ENCODE data around the gene TGIF1. TPM values are rescaled to one million over a fixed set of nuclear protein-coding genes. Genes with fewer than 3 reads are reported as not detected.

The TGIF1 gene
- total and polyA plus RNA-seq, 9 of the 15 experiments (the other 6 are each of a cell fraction or from before 2014, with no cell fraction given), result 16.1 to 77.7 (median 44.6) TPM

DNA sequence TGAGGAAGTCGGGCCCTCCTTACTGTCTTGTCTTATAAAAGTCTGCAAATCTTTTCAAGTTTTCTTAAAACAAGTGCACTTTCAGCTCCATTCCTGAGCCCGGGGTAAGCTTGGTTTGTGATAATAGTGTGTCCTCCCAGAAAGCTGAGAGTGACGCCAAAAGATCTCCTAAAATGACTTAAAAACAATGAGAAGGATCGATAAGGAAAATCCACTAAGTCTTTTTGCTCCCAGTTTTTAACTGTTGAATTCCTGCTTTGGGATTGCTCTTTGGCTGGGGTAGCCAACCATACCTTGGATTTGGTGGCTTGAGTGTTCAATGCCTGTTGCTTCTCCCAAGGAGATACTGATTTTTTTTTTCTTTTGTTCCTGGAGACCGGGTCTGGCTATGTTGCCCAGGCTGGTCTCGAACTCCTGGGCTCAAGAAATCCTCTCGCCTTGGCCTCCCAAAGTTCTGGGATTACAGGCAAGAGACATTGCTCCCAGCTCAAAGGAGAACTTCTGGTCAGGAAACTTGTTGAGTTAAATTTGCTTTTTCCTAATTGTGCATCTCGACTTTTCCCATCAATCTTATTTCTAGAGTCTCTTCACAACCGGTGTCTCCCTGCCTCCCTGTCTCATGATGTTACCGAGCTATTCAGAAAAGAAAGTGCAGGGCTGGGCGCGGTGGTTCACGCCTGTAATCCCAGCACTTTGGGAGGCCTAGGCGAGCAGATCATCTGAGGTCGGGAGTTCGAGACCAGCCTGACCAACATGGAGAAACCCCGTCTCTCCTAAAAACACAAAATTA, 3.0 kb downstream of the TGIF1 start (continued):
- TF ChIP-seq, protein P1, sequence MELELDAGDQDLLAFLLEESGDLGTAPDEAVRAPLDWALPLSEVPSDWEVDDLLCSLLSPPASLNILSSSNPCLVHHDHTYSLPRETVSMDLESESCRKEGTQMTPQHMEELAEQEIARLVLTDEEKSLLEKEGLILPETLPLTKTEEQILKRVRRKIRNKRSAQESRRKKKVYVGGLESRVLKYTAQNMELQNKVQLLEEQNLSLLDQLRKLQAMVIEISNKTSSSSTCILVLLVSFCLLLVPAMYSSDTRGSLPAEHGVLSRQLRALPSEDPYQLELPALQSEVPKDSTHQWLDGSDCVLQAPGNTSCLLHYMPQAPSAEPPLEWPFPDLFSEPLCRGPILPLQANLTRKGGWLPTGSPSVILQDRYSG (tag; conservative IDR thresholded peaks at IDR 0.05; ENCODE audit: low read depth), result no peak
- TF ChIP-seq, protein P2, sequence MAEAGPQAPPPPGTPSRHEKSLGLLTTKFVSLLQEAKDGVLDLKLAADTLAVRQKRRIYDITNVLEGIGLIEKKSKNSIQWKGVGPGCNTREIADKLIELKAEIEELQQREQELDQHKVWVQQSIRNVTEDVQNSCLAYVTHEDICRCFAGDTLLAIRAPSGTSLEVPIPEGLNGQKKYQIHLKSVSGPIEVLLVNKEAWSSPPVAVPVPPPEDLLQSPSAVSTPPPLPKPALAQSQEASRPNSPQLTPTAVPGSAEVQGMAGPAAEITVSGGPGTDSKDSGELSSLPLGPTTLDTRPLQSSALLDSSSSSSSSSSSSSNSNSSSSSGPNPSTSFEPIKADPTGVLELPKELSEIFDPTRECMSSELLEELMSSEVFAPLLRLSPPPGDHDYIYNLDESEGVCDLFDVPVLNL (CRISPR knock-in tag; IDR thresholded peaks at IDR 0.05; ENCODE audit: low read depth), result no peak
- TF ChIP-seq CAMTA2 (CRISPR knock-in tag; conservative IDR thresholded peaks at IDR 0.05), result no peak
- no peak for TF ChIP-seq SMARCA5 (IDR thresholded peaks at IDR 0.05)
- TF ChIP-seq ZNF507 (tag; conservative IDR thresholded peaks at IDR 0.05), result no peak
- TF ChIP-seq RBM39 (optimal IDR thresholded peaks at IDR 0.05; ENCODE audit: low read depth, low read length), result peak; percentile 35
- TF ChIP-seq FOXJ2 (tag; IDR thresholded peaks at IDR 0.05), result no peak
- TF ChIP-seq, protein P3, sequence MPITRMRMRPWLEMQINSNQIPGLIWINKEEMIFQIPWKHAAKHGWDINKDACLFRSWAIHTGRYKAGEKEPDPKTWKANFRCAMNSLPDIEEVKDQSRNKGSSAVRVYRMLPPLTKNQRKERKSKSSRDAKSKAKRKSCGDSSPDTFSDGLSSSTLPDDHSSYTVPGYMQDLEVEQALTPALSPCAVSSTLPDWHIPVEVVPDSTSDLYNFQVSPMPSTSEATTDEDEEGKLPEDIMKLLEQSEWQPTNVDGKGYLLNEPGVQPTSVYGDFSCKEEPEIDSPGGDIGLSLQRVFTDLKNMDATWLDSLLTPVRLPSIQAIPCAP (CRISPR knock-in tag; IDR thresholded peaks at IDR 0.05; ENCODE audit: borderline replicate concordance), result no peak
- no peak for TF ChIP-seq BACH1 (tag; IDR thresholded peaks at IDR 0.05)
- TF ChIP-seq, protein P4, sequence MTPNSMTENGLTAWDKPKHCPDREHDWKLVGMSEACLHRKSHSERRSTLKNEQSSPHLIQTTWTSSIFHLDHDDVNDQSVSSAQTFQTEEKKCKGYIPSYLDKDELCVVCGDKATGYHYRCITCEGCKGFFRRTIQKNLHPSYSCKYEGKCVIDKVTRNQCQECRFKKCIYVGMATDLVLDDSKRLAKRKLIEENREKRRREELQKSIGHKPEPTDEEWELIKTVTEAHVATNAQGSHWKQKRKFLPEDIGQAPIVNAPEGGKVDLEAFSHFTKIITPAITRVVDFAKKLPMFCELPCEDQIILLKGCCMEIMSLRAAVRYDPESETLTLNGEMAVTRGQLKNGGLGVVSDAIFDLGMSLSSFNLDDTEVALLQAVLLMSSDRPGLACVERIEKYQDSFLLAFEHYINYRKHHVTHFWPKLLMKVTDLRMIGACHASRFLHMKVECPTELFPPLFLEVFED (CRISPR knock-in tag; conservative IDR thresholded peaks at IDR 0.05), result no peak
- TF ChIP-seq CBX1 (IDR thresholded peaks at IDR 0.05; ENCODE audit: low read depth), result no peak
- TF ChIP-seq ELF4 (CRISPR knock-in tag; IDR thresholded peaks at IDR 0.05), result no peak
- TF ChIP-seq TARDBP (IDR thresholded peaks at IDR 0.05), result no peak
- TF ChIP-seq, protein P5, sequence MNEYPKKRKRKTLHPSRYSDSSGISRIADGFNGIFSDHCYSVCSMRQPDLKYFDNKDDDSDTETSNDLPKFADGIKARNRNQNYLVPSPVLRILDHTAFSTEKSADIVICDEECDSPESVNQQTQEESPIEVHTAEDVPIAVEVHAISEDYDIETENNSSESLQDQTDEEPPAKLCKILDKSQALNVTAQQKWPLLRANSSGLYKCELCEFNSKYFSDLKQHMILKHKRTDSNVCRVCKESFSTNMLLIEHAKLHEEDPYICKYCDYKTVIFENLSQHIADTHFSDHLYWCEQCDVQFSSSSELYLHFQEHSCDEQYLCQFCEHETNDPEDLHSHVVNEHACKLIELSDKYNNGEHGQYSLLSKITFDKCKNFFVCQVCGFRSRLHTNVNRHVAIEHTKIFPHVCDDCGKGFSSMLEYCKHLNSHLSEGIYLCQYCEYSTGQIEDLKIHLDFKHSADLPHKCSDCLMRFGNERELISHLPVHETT (CRISPR knock-in tag; conservative IDR thresholded peaks at IDR 0.05 in 1 of 2, IDR thresholded peaks at IDR 0.05 in 1 of 2), result no peak
- TF ChIP-seq ZNF79 (CRISPR knock-in tag; IDR thresholded peaks at IDR 0.05; ENCODE audit: low read depth), result no peak
- no peak for TF ChIP-seq NFIX (CRISPR knock-in tag; IDR thresholded peaks at IDR 0.05; ENCODE audit: low read depth)
- no peak for TF ChIP-seq ARHGAP35 (IDR thresholded peaks at IDR 0.05; ENCODE audit: partially characterized antibody)
- no peak for TF ChIP-seq CC2D1A (IDR thresholded peaks at IDR 0.05)
- peak in 1 of 2 experiments; percentile 19; a peak in 1 of 4 replicates for TF ChIP-seq SIN3A (IDR thresholded peaks at IDR 0.05; ENCODE audit: borderline replicate concordance in 2 of 2, control insufficient read depth in 1 of 2, low read depth in 2 of 2, low read length in 2 of 2)

Data from K562 (cell line).